ENCODE measurements around the gene BST2.
"Not testable (repeated sequence)": the region's sequence is repeated elsewhere in the genome, so short reads cannot be mapped to it uniquely, and the experiment has no call there.

The BST2 gene

DNA sequence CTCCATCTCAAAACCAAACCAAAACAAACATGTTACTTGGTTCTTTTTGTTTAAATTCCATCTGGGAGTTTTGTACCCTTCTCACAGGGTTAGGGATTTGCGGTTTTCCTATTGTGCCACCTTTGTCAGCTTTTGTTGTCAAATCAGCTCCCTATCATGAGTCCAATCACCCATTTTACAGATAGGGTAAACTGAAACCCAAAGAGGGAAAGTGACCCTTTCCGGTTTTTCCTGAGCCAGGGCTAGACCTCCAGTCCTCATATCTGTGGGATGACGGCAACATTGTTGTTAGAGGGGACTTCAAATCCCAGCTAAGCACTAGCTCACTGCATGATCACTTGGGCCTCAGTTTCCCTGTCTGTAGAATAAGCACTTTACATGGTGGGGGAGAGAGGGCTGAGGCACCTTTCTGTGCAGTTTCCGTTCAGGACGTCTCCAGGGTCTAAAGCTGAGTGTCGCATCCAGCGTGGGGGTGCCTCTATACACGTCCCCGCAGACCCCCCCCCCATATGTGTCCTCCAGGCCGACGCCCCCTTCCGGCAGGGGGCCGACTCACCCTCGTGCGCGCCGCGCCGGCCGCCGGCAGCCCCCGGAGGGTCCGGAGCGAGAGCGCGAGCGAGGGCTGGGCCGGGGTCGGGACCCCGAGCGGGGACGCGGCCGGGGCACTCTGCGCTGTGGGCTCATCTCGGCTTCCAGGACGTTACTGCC lies 15.3 kb downstream of the BST2 start:
- no peak for DNase-seq (ENCODE audit: low read depth in 2 of 2)

DNA sequence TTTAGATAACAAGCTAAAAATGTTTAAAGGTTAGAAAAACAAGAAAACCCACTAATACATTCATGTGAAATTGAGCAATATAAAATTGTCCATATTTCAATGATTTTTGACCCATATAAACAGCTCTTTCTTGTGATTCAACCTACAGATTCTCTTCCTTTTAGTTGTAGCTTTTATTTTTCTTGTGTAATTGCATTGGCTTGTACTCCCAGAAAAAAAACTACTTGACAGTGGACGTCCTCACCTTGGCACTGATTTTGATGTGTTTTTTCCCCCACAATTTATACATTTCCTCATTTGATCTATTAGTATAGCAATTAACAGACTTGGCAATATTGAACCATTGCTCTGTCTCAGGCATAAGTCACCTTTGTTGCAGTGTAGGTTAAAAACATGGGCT lies 16.1 kb downstream of the BST2 start:
- no peak for DNase-seq (ENCODE audit: low read depth in 2 of 2)

GRCh38 chr19:17385878-17386611 lies 19.4 kb downstream of the BST2 start:
- peak; percentile 32 to 34 for DNase-seq (ENCODE audit: low read depth in 2 of 2)

DNA sequence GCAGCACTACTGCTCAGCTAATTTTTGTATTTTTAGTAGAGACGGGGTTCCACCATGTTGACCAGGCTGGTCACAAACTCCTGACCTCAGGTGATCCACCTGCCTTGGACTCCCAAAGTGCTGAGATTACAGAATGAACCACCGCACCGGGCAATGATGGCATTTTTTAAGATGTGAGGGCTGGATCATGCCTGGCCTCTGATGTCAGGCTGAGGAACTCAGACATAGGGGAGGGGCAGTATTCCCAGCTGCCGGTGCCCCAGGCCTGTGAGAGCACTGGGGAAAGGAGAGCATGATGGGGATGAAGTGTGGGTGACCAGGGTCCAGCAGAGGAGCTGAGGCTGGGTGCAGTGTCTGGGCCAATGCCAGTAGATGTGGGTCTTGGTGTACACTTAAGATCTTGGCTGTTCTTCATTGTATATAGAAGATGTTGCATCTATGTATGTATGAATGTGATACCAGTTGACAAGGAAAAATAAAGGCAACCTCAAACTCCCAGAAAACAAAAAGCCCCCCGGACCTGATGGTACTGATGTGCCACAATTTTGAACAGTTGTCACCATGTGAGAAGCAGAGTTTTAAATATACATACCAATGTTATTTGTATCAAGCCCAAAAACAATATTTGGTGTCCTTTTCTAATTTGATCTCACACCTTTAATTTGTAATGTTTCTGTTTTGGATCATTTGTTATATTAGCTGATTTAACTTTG lies 24.8 kb downstream of the BST2 start:
- no peak for DNase-seq (ENCODE audit: low read depth in 2 of 2)

DNA sequence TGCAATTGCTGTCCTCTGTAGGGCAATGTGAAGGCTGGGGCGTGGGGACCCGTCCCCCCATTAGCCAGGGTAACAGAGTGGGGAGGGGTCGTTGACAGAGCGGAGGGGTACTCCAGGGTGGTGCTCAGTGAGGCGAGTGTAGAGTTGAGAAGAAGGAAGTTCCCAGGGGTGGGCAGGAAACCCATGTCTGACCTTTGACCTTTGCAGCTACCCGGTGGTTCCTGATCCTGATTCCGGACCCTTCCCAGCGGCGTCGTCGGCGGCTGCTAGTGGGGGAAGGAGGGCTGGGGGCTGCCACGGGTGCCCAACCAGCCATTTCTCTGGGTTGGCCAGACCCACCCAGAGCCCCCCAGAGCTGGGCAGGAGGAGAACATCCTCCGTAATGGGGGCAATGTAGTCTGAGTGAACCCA lies 26.2 kb downstream of the BST2 start:
- no peak for DNase-seq (ENCODE audit: low read depth in 2 of 2)

- DNase-seq (ENCODE audit: low read depth in 2 of 2) = no peak
These were observed 27.2 kb downstream of the BST2 start for GRCh38 chr19:17378271-17378670.

DNA sequence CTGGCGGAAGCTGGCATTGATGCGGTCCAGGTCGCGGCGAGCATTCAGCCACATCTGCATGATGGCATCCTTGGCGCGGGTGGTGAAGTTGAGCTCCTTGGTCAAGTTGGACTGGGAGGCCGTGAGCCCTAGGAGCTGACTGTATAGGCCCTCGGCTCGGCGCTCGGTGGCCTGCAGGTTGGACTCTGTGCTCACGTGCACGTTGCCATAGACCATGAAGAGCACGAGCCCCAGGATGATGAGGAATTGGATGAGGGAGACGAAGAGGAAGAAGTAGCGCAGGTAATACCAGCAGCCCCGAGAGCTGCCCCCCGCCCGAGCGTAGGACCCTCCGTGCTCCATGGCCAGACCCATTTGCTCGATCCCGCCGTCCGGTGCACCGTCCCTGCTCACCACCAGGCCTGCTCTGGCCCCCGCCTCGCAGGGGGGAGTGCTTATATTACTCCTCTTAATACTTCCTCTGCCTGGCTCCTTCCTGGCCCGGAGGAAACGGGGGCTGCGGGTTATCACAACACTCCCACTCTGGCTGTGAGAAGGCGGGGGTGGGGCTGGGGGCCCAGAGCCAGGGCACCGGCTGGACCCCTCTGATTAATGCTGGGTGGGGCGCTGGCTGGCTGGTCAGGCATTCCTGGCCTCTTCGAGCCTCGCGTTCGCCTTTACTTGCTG lies 28.4 kb downstream of the BST2 start, which contains the start of gene PLVAP:
PLVAP (minus strand) TSS at position 408 of the 666 bp plus-strand sequence; CDS start at position 354, 54 bp downstream.
- DNase-seq (ENCODE audit: low read depth in 2 of 2) = no peak

- DNase-seq (ENCODE audit: low read depth in 2 of 2) = no peak
These were observed 35.3 kb downstream of the BST2 start for GRCh38 chr19:17370026-17370587.

DNA sequence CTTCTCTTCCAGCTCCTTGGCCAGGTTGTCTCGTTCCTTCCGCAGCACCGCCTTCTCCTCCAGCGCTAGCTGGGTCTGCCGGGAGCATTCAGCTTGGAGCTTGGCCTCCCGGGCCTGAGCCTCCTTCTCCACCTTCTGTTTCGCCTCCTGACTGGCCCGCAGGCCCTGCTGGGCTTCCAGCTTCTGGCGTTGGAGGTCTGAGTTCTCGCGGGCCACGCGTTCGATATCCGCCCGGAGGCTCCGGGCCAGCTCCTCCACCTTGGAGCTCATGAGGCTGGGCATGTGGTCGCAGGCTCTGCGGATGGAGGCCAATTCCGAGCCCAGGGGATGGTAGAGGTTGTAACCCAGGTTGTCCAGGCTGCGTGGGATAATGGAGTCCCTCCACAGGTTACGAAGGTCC lies 40.1 kb downstream of the BST2 start:
- no peak for DNase-seq (ENCODE audit: low read depth in 2 of 2)

GRCh38 chr19:17363852-17364605 lies 41.4 kb downstream of the BST2 start:
- not testable (repeated sequence) for DNase-seq (ENCODE audit: low read depth in 2 of 2)

DNA sequence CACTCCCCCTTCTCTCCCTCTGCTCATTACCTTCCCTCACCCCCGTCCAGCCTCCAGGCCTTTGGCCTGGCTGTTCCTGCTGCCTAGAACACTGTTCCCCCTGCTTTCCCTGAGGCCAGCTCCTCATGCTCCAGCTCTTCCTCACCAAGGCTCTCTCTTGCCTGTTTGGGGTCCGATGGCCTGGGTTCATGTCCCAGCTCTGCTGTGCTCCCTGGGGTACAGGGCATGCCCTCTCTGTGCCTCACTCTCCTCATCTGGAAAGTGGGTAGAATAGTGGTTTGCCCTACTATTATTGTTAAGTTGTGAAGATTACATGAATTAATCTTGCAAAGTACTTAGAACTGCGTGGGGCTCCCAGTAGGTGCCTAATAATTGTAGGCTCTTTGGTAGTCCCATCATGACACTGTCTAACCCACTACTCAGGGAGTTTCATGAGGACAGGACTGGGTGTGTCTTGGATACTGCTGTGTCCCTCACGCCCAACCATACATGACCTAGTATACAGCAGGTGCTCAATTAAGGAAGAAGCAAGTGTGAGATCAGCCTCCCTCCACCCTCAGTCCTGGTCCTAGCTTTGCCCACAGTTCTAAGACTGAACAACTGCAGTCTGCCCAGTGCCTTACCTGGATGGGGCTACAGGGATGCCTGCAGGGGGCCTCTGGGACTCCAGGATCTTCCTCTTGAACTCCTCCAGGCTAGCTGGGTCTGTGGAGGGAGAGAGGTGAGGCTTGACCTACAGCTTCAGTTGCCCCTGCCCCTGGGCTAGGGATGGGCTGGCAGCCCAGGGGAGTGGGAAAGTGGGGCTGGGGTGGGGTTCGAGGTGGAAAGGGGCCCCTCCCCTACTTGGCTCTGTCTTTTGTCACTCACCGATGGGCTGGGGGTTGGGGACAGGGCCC lies 45.3 kb downstream of the BST2 start:
- DNase-seq (ENCODE audit: low read depth in 2 of 2) = no peak

DNA sequence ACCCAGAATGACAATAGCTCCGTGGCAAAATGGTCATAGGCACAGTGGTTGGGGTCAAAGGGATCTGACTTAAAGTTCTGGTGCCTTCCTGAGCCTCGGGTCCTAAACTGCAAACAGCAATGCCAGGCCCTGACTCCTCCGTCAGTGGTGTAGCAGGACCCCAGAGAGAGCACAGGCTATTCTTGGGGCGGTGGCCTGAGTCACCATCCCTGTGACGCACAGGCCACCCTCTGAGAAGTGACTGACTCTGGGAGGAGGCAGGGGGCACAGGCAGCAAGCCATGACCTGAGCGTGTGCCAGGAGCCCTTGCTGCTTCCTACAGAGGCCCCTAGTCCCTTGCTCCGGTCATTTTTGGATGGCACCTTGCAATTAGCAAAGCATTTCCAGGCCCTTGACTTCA lies 47.0 kb downstream of the BST2 start:
- no peak for DNase-seq (ENCODE audit: low read depth in 2 of 2)

DNA sequence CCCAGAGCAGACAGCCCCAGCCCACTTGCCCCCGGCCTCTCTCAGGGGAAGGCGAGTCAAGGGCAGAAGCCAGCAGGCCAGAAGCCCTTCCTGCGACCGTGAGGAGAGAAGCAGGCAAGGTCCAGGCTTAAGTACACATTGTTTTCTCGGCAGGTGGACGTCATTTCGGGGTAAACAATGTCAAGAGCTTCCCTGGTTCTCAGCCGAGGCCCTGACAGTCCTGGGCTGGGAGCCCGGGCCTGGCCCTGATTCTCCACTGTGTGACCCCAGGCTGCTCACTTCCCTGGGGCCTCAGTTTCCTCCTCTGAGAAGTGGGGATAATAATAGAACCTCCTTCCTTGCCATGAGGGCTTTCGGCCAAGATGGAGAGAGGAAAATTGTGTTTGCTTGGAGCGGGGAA lies 47.7 kb downstream of the BST2 start:
- DNase-seq (ENCODE audit: low read depth in 2 of 2) = no peak

DNA sequence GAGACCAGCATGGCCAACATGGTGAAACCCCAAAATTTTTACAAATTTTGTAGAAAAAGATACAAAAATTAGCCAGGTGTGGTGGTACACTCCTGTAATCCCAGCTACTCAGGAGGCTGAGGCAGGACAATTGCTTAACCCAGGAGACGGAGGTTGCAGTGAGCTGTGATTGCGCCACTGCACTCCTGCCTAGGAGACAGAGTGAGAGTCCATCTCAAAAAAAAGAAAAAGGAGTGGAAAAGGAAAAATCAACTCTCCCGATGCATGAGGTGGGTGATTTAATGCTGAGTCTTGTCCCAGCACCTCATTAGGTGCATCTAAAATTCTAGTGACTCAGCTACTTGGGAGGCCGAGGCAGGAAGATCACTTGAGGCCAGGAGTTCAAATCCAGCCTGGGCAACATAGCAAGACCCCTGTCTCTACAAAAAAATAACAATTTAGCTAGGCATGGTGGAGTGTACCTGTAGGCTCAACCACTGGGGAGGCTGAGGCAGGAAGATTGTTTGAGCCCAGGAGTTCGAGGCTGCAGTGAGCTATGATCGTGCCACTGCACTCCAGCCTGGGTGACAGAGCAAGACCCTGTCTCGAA lies 48.3 kb downstream of the BST2 start:
- DNase-seq (ENCODE audit: low read depth in 2 of 2) = no peak

GRCh38 chr19:17353386-17353785 lies 52.0 kb downstream of the BST2 start:
- DNase-seq (ENCODE audit: low read depth in 2 of 2) = no peak
